KG1 (cell line): ENCODE results near the gene RIPK1.

Experiments
- DNase-seq: peaks from one replicate; lab custom pipeline; 2025; lab: John Stamatoyannopoulos, UW

Gene RIPK1

GRCh38 chr6:3163248-3163594 lies 94.9 kb downstream of the RIPK1 start:
- DNase-seq, result no peak

- no peak for DNase-seq
Observed at GRCh38 chr6:3164388-3164787, 96.1 kb downstream of the RIPK1 start.
